ENCODE measurements around the gene HDAC7.
A peak's percentile ranks its signal among the peaks of the same experiment; 100 is the strongest.

HDAC7 gene
- total RNA-seq: 108 to 158 reads per million in 2 donors

DNA sequence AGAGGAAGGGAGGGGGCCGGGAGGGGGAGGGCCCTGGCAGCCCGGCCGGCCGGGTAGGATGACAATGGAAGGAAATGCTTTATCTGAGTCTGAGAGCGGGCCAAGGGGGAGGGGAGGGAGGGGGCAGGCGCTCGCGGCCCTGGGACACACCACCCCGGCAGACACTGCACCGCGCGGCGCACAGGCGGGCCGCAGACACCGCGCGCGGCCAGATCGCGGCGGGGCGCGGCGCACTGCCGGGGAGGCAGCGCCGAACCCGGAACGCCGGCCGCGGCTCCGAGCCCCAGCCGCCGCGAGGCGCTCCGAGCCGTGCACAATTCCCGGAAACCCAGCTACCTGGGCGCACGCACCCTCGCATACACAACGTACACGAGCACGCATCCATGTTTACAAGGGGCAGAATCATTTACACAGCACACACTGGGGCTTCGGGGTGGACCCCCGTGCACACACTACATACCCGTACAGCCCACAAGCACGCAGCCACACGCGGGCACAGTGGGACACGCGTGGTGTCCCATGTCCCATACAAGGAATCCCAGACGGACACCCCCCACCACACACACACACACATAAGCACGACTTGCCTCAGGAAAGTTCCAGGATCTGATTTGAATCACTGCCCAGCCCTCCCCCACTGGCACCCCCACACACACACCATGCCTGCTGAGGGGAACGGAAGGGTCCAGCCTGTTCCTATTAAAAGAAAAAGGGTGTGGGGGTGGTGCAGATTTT, at the start of gene HDAC7:
Gene HDAC7, minus strand, starts transcription at position 8 of the 735 bp plus-strand sequence. CDS start 118 bp downstream, outside the sequence.
- DNase-seq: peak; percentile 52

DNA sequence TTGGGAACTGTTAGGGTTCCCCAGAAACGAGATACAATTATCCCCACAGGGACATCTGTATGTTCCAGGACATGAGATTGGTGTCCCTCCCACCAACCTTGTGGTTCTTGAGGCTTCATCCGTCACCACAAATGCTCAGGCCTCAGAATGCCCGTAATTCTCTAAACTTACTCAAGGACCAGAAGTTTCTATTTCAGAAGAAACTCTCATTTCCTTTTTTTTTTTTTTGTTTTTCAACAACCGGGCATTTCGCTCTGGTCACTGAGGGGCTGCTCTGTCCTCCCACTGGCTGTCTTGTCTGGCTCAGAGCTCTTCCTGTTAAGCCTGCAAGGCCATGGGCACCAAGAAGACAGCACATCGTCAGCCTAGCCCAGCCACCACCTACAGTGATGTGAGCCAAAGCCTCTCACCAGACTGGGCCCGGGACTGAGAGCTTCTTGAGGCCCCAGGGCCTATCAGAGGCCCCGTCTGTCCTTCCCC, 48.9 kb upstream of the HDAC7 start:
- DNase-seq: no peak

DNA sequence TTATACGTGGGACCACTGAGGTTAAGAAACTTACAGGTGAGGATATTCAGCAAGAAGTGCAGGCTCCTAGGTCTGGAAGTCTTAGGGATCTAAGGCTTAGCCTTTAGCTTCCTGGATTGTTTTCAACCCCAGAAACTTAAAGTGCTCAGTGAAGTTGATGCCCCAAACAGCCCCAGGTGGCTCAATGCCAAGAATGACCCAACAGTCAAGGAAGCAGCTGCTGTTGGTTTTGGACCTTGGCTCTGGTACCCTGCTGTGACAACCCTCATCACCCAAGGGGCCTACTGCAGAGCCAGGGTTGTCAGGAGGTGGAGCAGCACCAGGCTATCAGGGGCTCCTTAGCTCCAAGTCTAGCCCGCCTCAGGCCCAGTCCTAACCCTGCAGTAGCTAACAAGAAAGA, 48.3 kb upstream of the HDAC7 start:
- DNase-seq: no peak

DNA sequence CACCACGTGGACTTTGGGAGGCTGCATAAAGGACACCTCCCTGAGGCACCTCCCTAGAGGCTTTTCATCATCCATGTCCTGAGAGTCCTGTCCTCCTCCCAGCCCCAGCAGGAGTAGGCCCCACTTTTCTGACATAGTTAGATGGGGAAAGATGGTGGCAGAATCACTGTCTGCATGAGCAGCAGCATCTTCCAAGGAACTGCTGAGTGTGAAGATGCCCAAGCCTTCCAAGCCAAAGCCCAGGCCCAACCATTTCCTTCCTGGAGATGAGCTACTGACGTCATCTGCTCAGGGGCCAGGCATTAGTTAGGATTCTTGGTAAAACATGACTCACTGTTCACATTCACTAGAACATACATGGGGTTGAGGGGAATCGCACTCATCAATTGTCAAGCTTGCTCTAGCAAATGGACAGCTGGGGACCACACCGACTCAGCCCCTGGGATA, 47.8 kb upstream of the HDAC7 start:
- no peak for DNase-seq

DNA sequence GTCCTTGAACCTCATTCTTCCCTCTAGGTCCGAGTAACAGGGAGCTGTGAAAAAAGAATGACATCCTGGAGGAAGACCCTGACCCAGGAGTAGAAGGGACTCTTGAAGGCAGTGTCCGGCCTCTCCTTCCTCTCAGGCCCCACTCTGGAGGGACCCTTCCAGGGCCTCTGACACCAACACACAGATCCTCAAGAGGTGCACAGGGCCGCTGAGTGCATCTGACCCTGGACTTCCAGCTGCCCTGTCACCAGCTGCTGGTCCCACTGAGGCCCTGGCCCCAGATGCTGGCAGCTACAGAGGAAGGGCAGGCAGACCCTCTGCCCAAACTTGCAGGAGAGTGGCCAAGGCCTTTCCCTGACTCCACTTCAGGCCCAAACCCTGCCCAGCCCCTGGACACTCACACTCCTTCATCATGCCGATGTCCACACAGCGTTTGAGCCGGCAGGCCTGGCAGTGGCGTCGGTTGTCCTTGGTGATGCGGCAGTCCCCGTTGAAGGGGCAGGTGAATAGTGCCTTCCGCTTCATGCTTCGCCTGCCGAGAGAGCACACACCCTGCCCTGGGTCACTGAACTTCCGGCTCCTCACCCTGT, 45.0 kb upstream of the HDAC7 start:
- DNase-seq: no peak

DNA sequence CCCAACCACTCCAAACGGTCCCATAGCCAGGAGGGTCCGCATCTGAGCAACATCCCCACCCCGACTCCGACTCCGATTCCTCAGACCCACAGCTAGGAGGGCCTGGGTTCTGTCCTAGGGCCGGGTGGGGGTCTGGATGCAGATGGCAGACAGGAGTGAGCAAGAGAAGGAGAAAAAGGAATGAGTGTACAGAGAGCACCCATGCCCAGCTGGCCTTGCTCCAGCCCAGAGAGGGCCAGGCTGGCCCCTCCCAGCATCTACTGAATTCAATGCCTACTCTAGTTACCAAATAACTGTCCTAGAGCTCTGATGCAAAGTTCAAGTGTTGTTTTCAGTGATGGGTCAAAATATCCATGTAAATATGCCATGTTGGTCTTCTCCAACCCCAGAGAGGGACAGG, 44.3 kb upstream of the HDAC7 start:
- DNase-seq: no peak

DNA sequence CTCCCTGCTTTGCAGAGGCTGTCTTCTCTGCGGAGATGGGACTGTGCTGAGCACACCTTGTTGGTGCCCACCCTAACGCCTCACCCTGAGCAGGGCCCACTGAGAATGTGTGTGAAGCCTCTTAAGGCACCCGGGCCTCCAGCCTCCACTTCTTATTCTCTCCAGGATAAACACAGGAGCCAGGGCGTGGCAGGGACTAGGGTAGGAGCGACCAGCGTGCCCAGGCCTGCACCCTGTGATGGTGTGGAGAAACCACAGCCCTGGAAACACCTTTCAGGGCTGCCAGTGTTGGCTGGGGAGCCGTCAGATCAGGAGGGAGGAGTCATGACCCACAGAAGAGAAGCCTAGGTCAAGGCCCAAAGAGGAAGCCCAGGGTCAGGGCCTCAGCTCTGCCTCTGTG, 43.8 kb upstream of the HDAC7 start:
- DNase-seq: no peak

DNA sequence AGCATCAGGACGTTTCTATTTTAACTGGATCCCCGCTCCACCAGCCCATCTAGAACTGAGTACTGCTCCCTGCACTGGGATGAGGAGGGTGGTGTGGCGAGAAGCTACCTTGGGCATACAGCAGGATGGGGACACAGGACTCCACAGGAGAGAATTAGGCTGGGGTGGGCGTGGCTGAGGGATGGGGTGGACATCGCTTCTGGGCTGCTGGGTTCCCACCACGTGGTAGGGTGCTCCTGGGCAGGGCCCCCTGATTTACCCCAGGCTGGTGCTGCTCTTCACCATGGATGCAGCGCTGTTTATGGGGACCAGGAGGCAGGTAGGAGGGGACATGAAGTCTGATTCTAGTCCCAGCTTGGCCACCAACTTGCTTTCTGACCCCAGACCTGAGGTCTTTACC, 43.2 kb upstream of the HDAC7 start:
- DNase-seq: no peak

DNA sequence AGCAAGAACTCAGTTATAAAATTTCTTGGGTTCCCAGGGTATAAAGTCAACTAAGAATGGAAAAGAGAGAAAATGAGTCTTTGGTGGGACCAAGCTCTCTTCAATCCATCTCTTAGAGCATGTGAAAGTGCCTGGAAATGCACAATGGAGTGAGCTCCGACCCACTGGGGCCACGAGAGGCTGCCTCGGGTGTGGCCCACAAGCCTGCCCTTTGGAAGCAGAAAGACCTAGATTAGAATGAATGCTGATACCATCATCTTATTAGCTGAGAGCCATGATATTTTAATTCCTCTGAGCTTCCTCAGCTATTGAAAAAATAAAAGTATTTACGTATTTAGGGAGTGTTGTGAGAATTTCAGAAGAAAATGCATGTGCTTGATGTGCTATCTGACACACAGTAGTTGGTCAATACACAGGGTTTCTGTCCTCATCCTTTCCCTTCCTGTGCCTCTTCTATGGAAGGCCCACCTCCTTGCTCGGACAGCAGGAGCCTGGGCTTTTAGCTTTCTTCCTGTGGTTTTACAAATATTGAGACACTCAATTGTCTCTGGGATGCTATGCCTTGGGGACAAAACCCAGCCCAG, 42.6 kb upstream of the HDAC7 start:
- no peak for DNase-seq

DNA sequence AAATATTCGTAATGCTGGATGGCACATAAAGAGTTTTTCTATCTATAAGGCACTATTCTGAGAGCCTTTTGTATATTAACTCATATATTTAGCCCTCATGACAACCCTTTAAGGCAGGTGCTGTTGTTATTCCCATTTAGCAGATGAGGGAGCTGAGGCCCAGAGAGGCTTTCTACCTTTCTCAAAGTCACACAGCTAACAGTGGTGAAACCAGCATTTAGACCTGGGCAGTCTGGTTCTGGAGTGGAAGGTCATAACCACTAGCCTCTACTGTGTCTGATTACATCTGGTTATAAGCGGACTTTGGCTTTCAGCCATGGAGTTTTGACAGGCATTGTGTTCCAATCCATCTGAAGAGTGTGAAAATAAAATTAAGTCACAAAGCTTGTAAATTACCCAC, 41.2 kb upstream of the HDAC7 start:
- DNase-seq: no peak

DNA sequence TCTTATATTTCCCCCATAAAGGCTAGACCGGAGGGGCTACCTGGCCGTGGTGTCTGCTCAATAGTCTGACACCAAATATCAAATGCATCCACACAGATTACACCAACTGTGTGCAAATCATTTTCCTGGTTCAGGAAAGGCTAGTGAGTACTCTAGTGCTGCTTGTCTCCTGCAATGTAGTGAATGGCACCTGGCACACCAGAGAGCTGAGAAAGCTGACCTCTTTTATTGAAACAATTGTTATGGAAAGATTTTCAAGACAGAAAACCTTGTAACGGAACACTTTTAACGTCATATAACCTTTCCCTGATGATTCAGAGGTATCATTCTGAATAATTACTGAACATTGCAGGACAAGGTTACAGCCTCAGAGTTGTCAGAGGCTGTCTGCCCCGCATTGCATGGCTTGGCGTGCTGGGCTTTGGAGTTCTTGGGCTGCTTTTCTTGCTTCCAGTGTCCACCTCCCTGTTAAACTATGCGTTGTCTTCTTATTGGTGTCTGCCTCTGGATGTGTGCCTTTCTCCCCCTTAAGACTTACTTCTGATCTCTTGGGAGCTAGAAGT, 40.7 kb upstream of the HDAC7 start:
- DNase-seq: no peak

DNA sequence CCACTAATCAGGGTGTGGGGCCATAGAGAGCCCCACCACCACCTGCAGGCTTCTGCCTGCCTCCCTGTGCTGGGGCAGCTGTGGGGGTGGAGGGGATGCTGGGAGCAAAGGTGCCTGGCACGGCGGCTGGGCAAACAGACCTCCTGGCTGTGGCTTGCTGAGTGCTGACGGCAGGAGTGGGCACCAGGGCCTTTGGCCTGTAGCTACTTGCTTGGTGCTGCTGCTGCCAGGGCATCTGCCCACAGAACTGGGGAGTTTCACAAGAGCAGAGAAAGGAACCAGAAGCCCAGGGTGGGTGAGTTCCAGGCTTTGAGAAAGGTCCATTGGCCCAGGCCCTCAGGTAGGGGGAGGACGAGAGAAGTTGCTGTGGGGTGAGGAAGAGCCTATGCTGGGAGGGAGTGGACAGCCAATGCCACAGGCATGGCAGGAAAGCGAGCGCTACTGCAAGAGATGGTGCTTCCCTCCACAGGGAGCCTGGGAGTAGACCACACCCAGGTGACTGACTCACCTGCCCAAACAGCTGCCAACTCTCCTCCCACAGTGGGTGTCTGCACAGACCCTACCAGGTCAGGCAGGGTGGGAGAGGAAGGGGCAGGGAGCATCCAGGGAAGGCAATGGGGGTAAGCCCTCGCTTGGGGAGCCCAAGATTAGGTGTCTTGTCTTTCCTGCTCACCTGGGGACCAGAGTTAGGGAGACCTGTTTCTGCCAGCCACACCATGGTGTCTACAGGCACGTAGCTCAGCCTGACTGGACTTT, 39.0 kb upstream of the HDAC7 start:
- no peak for DNase-seq

DNA sequence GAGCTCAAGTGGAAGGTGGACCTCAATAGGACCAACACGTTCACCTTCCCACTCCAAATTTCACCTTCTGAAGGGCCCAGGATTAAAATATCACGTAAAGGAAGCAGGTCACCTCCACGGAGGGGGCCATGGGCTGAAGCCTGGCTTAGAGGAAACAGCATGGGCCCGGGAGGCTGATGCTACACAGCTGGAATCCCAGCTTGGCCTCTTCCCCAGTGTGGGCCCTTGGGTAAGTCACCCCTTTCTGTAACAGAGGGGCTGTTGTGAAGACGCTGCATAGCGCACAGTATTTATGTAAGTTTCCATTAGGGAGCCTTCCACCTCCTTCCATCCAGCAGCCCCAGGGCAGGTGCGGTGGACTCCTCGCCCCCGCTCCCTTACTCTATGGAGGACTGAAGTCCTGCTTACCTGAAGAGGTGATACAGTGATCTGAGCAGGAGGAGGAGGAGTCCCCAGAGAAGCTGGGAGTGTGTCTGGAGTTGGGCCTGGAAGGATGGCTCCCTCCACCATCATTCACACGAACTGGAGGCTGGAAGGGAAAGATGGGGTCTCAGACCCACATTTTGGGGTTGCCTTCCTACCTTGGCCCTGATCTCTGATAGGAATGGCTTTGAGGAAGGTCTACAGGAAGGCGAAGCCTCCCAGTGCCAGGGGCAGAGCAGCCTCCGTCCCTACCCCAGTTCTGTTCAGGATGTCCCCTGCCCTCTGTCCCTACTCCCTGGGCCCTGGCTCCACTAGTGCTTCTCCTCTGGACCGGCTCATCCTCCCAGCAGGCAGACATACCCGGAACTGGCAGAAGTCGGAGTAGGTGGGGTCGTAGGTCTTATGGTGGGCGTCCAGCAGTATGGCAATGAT, 37.2 kb upstream of the HDAC7 start:
- no peak for DNase-seq

DNA sequence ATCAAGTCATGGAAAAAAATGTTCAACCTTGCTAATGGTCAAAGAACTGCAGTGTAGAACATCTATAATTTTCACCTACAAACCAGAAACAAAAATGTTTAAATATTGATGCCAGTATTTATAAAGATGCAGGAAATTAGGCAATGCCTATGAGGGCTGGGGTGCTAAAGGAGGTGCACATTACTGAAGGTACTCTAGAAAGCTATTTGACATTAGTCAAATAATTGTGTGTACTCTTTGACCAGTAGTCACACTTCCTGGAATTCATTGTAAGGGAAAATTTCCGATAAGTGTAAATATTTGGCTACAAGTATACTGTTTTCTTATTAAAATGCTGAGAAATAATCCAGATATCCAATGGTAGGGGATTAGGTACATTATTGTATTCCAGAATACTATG, 36.4 kb upstream of the HDAC7 start:
- no peak for DNase-seq

DNA sequence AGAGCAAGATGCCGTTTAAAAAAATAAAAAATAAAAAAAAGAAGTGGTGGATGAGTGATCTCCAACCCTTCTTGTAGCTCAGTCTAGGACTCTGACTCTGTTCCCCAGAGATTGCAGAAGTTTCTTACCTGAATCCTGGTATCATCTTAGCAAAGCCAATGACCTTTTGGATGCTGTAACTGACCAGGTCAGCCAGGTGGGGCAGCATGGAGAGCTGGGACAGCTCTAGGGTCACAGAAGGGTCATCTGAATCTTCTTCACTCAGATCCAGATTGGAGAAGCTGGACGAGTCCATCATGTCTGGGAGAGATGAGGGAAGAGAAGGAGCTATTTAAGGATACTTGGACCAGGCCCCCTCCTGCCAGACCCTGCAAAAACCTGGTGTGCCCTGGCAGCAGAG, 35.8 kb upstream of the HDAC7 start:
- DNase-seq: no peak

DNA sequence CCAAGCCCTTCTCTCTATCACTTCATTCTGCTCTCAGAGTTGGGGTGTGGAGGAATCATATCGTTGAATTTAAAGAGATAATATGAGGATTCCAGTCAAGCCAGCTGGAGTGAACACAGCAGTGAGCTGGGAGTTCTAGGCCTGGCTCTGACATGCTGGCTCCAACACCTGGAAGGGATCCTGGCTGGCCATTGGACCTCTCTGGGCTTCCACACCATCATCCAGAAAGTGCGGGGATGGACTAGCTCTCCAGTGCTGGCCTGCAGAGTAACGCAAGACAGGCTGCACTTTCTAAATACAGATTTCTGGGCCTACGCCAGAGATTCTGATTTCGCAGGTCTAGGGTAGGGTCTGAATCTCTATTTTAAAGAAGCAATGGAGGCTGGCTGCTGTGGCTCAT, 34.8 kb upstream of the HDAC7 start:
- no peak for DNase-seq

DNA sequence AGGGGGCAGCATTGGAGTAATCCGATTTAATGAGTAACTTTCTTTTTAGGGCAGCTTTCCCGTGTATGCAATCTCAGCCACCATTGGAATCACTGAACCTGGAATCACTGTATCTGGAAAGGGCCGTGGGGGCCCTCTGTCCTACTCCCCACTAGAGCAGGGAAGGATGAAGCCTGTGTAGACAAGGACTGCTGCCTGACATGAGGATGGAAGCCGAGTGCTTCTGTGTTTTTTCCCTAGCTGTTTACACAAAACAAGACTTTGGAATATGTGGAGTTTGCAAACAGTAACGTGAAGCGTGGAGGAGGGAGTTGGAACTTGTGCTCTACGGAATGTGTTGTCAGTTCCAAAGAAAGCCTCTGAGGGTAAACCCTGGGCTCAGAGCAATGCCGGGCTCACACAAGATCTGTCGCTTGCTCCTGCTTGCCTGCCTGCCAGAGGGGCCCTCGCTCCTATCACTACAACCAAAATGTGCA, 32.4 kb upstream of the HDAC7 start:
- DNase-seq: no peak

DNA sequence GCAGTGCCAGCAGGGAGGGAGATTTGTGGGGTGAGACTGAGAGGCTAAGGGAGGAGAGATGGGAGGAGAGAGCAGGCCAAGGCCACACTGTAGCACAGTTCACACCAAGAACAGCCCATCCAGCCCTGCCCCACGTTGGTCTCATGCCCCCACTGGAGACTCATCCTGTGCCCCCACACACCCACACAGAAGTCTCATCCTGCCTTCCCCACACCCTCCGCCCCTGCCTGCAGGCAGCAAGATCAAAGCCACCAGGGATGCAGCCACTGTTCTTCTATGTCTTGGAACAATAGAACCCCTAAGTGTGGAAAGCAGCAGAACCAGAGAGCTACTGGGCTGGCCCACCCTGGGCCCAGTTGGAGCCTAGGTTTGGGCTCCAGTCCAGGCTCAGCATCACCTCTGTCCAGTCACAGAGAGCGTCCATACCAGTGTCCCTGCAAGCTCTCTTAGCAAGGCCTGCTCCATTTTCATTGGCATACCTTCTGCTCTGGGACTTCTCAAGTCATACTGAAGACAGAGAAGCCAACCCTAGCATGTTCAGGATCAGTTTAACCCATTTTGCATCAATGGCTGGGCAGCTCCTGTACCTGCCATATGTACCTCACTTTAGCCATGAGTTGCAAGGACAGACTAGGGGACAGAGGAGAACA, 31.7 kb upstream of the HDAC7 start:
- DNase-seq: no peak

DNA sequence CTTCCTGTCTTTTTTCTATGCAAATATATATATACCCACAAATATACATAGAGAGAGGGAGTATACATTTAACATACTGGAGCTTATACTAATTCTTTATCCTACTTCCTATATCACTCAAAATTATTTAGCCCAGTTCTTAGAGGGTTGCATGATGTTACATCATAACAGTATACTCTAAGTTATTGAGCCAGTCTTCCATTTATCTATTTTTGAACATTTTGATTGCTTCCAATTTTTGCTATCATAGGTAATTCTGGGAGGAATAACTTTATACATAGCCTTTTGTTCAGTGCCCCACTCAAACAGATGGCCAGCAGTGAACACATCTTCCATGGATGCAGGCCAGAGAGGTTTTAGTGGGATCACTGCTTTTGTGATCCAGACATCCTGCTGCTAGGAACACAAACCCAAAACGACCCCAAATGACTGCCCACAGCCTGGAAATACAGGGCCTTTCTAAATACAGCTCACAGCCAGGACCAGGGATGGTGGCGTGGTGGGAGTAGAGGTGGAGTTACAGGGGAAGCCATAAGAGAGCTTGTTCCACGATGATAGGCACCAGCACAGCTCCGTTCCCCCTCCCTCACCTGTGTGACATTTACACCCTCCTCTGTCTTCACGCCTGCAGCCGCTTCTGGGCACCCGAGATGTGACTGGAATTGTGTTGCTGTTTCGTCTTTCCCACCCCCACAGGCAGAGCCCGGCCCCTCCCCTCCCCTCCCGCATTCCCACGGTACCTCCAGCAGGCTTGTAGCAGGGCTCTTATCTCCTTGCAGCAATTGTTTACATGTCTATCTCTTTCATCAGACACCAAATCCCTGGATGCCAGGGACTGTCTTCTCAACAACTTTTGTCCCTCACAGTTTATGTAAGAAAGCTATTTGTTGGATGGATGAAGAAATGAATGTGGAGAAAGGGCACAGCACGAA, 30.7 kb upstream of the HDAC7 start:
- DNase-seq: no peak

DNA sequence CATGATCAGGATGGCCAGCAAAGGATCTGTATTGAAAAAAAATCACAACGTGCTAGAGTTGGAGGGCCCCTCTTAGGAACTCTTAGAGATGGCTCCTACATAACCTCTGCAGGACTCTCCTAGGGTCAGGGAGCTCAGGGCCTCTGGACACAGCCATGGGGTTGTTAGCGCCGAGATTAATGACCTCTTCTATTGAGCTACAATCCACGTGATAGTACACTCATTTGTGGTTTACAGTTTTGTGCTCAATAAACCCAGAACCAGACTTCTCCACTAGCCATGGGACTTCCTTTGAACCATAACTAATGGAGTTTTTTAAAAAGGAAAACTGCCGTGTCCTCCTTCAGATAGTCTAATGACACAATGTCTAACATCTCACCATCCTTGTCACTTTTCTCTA, 29.6 kb upstream of the HDAC7 start:
- DNase-seq: no peak
